ENCODE data around the gene PRSS21.

GRCh38 chr16:2820836-2821486, 3.9 kb downstream of the PRSS21 start:
- TF ChIP-seq POLR2A (IDR thresholded peaks at IDR 0.05) = no peak
- TF ChIP-seq CTCF (IDR thresholded peaks at IDR 0.05) = no peak
